Prostate gland (tissue), 2 donors: Measurements from ENCODE around the gene ZNF460.

Experiments
- CTCF ChIP-seq, 4 experiments: fragments of 200-600 bp in 2 of 4; fragments of 450-650 bp in 2 of 4; sonication (generic) in 2 of 4; IDR thresholded peaks; 1 replicate in 3 of 4; 2 replicates in 1 of 4; pipeline ENCODE4 v1.5.1; 2016 to 2019; ENCODE audit warnings: antibody characterized with exemption in 4 of 4, mild to moderate bottlenecking in 2 of 4, moderate library complexity in 2 of 4
- POLR2AphosphoS5 ChIP-seq: sonication (generic); formaldehyde crosslinking; IDR thresholded peaks from one replicate; pipeline ENCODE4 v1.6.1; 2017; ENCODE audit warnings: antibody characterized with exemption

GRCh38 chr19:57248646-57249045 lies 31.6 kb upstream of the ZNF460 start:
- TF ChIP-seq CTCF (IDR thresholded peaks at IDR 0.05) (no peak), POLR2AphosphoS5 (no peak)
